Sigmoid colon (tissue), 7 donors: ENCODE data around the gene SPATS1. TPM values are rescaled to one million over a fixed set of nuclear protein-coding genes. Genes with fewer than 3 reads are reported as not detected.
"Not testable (repeated sequence)": the region's sequence is repeated elsewhere in the genome, so short reads cannot be mapped to it uniquely, and the experiment has no call there.

Experiments
- DNase-seq: peaks from one replicate; pipeline ENCODE4 v3.0.0-alpha.2; 2019
- H3K27ac ChIP-seq, 4 donors: fragments of 200-600 bp; sonication (generic); one replicate each; pipeline ENCODE4 v1.5.1; 2016 to 2019; ENCODE audit warnings: mild to moderate bottlenecking in 1 of 4
- H3K27me3 ChIP-seq, 3 donors: fragments of 200-600 bp; sonication (generic); one replicate each; pipeline ENCODE4 v1.5.1; 2019; ENCODE audit warnings: mild to moderate bottlenecking in 1 of 3
- H3K36me3 ChIP-seq, 4 donors: fragments of 200-600 bp; sonication (generic); one replicate each; pipeline ENCODE4 v1.5.1; 2016 to 2019
- H3K4me1 ChIP-seq, 4 donors: fragments of 200-600 bp; sonication (generic); one replicate each; pipeline ENCODE4 v1.5.1; 2017 to 2019
- H3K4me3 ChIP-seq, 4 donors: fragments of 200-600 bp; sonication (generic); one replicate each; pipeline ENCODE4 v1.5.1; 2017 to 2019; ENCODE audit warnings: mild to moderate bottlenecking in 2 of 4, moderate library complexity in 1 of 4
- H3K9me3 ChIP-seq, 4 donors: fragments of 200-600 bp in 3 of 4; sonication (generic) in 3 of 4; one replicate each; pipeline versions ENCODE4 v1.5.1 to v1.6.1; 2013 to 2019
- CTCF ChIP-seq, 4 experiments: fragments of 450-650 bp in 3 of 4; fragments of 200-600 bp in 1 of 4; IDR thresholded peaks; one replicate each; pipeline ENCODE4 v1.5.1; 2016 to 2019; ENCODE audit warnings: antibody characterized with exemption in 4 of 4, mild to moderate bottlenecking in 3 of 4, moderate library complexity in 2 of 4
- EP300 ChIP-seq, 4 donors: sonication (generic); formaldehyde crosslinking; IDR thresholded peaks; one replicate each; pipeline ENCODE4 v1.6.1; 2017; ENCODE audit warnings: antibody characterized with exemption in 4 of 4
- POLR2A ChIP-seq, 2 donors: fragments of 450-650 bp; IDR thresholded peaks; one replicate each; pipeline ENCODE4 v1.6.1; 2016; ENCODE audit warnings: antibody characterized with exemption in 2 of 2, mild to moderate bottlenecking in 2 of 2, moderate library complexity in 2 of 2
- POLR2AphosphoS5 ChIP-seq, 4 donors: sonication (generic); formaldehyde crosslinking; IDR thresholded peaks; one replicate each; pipeline ENCODE4 v1.6.1; 2017; ENCODE audit warnings: antibody characterized with exemption in 4 of 4
- WGBS, 2 donors: extraction: QIAGEN DNeasy Blood & Tissue Kit; methylation state at CpG; one replicate each; pipeline ENCODE4 v1.1.7; 2013; 5-methylcytosine and 5-hydroxymethylcytosine counted together
- intact Hi-C: fragments of 100-400 bp; cut with DNase I; formaldehyde crosslinking; loops from one replicate; pipeline ENCODE4 v1.15.1; 2023
- polyA plus RNA-seq, 3 donors: library from polyadenylated mRNA; stranded (reverse); fragments of 200-250 nt; gene quantifications; one replicate each; pipeline ENCODE4 v1.2.3, GENCODE V29; 2013
- total RNA-seq, 4 donors: library from RNA; depleted of rRNA; stranded (reverse); fragments of >200 nt; gene quantifications; one replicate each; pipeline ENCODE4 v1.1.0, GENCODE V29; 2016
- donor health status: healthy with polysubstance abuse.
- donor health status: Bipolar disorder and iron deficiency.
- donor health status: healthy.

Gene SPATS1
- total and polyA plus RNA-seq, 7 donors = not detected

- Histone ChIP-seq H3K27ac (no peak overlapping the region), H3K36me3 (peaks cover 0 to 11% (median 9%) of the 10 kb centered on the region in 4 donors), H3K27me3 (peaks cover 0 to 6% (median 0%) of the 10 kb centered on the region in 3 donors), H3K4me3 (no peak overlapping the region), H3K9me3 (no peaks in the 10 kb centered on the region), H3K4me1 (peaks cover 0 to 17% (median 9%) of the 10 kb centered on the region in 4 donors)
- DNase-seq = no peak
- 64 to 69% methylated on average over 3 of the region's 3 CpGs for WGBS, 2 donors
- intact Hi-C loops = no loop called here
- TF ChIP-seq EP300 (IDR thresholded peaks at IDR 0.05) (no peak), POLR2A (IDR thresholded peaks at IDR 0.05) (no peak), CTCF (IDR thresholded peaks at IDR 0.05) (no peak), POLR2AphosphoS5 (IDR thresholded peaks at IDR 0.05) (no peak)
These were observed 26.9 kb upstream of the SPATS1 start for GRCh38 chr6:44315516-44315915.

DNA sequence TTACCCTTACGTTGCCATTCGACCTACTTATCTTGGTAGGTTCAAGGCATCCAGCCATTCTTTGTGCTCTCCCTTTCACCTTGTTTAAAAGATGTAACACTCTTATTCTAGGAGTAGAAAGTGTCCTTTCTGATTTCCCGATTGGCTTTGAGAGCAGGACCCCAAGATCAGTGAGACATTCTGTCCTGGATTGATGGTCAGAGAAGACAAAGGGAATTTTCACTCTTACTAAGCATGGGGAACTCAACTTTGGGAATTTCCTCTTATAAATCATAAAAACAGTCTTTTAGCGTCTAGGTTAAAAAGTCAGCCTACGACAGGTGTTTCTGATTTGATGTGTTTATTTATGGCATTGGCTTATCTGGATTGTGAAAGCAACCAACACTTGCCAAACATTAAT is 26.5 kb upstream of the SPATS1 start:
- Histone ChIP-seq H3K36me3 (peaks cover 0 to 6% (median 4%) of the 10 kb centered on the region in 4 donors), H3K4me3 (no peak overlapping the region)
- DNase-seq = no peak

DNA sequence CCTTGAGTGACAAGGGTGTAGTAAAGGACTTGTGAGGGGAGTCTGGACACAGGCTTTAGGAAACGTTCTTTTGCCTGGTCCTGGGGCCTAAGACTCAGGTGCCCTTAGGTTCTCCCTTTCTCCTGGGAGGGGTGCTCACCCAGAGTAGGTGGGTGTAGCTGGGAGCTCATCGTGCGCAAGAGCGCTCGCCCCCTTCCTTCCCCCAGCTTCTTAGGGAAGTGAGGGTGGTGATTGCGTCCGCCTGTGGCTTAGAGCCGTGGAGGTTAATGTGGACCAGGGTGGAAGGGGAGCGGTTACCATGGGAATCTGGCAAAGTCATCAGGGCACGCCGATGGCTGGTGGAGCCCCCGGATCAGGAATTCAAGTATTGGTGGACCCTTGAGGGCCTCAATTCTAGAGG is 26.0 kb upstream of the SPATS1 start:
- H3K27ac ChIP-seq = no peak overlapping the region
- 80 to 82% methylated on average over 12 of the region's 12 CpGs for WGBS, 2 donors
- no peak for DNase-seq
- H3K4me3 ChIP-seq = no peak overlapping the region
- H3K27me3 ChIP-seq = peaks cover 0 to 9% (median 0%) of the 10 kb centered on the region in 3 donors
- H3K36me3 ChIP-seq = peaks cover 0 to 1% (median 0%) of the 10 kb centered on the region in 4 donors
- H3K9me3 ChIP-seq = no peaks in the 10 kb centered on the region
- peaks cover 0 to 17% (median 9%) of the 10 kb centered on the region in 4 donors for H3K4me1 ChIP-seq
- TF ChIP-seq EP300 (IDR thresholded peaks at IDR 0.05) = no peak
- no peak for TF ChIP-seq CTCF (IDR thresholded peaks at IDR 0.05)
- no peak for TF ChIP-seq POLR2A (IDR thresholded peaks at IDR 0.05)
- no peak for TF ChIP-seq POLR2AphosphoS5 (IDR thresholded peaks at IDR 0.05)
- intact Hi-C loops = no loop called here

More for the DNA sequence above, 26.5 kb upstream of the SPATS1 start:
- intact Hi-C loops = no loop called here
- Histone ChIP-seq H3K27ac (no peak overlapping the region), H3K4me1 (peaks cover 0 to 17% (median 9%) of the 10 kb centered on the region in 4 donors), H3K27me3 (peaks cover 0 to 6% (median 0%) of the 10 kb centered on the region in 3 donors), H3K9me3 (no peaks in the 10 kb centered on the region)
- WGBS, 2 donors = 57 to 71% methylated on average over 5 of the region's 5 CpGs
- TF ChIP-seq POLR2A (IDR thresholded peaks at IDR 0.05) = no peak
- no peak for TF ChIP-seq POLR2AphosphoS5 (IDR thresholded peaks at IDR 0.05)
- TF ChIP-seq CTCF (IDR thresholded peaks at IDR 0.05) = no peak

GRCh38 chr6:44317136-44317631 is 25.3 kb upstream of the SPATS1 start:
- DNase-seq, intact Hi-C loops: not testable (repeated sequence)

DNA sequence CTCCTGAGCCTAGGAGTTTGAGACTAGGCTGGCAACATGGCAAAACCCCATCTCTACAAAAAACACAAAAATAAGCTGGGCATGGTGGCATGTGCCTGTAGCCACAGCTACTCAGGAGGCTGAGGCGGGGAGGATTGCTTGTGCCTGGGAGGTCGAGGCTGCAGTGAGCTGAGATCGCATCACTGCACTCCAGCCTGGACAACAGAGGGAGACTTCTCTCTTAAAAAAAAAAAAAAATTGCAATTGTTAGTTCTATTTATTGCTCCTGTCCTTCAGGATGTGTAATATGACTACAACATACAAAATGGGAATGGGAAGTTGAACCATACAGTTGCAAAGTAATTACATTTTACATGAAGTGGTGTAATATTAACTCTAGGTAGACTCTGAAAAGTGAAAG is 21.2 kb upstream of the SPATS1 start:
- Histone ChIP-seq H3K4me1 (no peaks in the 10 kb centered on the region), H3K27me3 (peaks cover 0 to 12% (median 0%) of the 10 kb centered on the region in 3 donors), H3K4me3 (no peak overlapping the region), H3K36me3 (no peaks in the 10 kb centered on the region), H3K27ac (no peak overlapping the region), H3K9me3 (no peaks in the 10 kb centered on the region)
- DNase-seq = no peak
- WGBS, 2 donors = 79 to 86% methylated on average over 3 of the region's 3 CpGs
- no peak for TF ChIP-seq POLR2AphosphoS5 (IDR thresholded peaks at IDR 0.05)
- intact Hi-C loops = no loop called here

More at GRCh38 chr6:44317136-44317631, 25.3 kb upstream of the SPATS1 start:
- peaks cover 0 to 12% (median 0%) of the 10 kb centered on the region in 3 donors for H3K27me3 ChIP-seq
- not testable (repeated sequence) for H3K9me3 ChIP-seq, H3K36me3 ChIP-seq, H3K4me3 ChIP-seq, H3K27ac ChIP-seq
- 64 to 77% methylated on average over 9 of the region's 9 CpGs for WGBS, 2 donors
- peaks cover 0 to 10% (median 5%) of the 10 kb centered on the region in 4 donors for H3K4me1 ChIP-seq

DNA sequence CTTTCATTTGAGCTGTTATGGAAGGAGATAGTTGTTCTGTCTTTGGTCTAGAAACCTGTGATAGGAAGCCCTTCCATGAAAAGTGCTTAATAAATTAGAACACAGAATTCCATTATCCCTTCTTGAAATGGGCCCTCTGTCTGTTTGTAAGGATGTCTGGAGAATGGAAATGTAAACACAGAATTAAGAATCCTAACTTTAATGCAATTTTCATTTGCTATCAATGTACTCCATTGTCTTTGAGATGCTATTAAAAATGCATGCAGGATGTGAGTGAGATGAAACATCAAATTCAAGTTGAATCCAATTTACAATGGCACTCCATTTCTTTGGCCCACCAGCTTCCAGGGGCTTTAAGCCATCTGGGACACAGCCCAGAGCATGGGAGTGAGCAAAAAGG is 15.4 kb upstream of the SPATS1 start:
- no peaks in the 10 kb centered on the region for H3K4me1 ChIP-seq
- no peak overlapping the region for H3K27ac ChIP-seq
- no peaks in the 10 kb centered on the region for H3K9me3 ChIP-seq

More for the DNA sequence above, 15.4 kb upstream of the SPATS1 start:
- Histone ChIP-seq H3K36me3 (no peaks in the 10 kb centered on the region), H3K4me3 (no peak overlapping the region), H3K27me3 (peaks cover 0 to 13% (median 3%) of the 10 kb centered on the region in 3 donors)
- no peak for TF ChIP-seq POLR2A (IDR thresholded peaks at IDR 0.05)
- no peak for TF ChIP-seq CTCF (IDR thresholded peaks at IDR 0.05)
- no peak for TF ChIP-seq POLR2AphosphoS5 (IDR thresholded peaks at IDR 0.05)
- intact Hi-C loops = no loop called here
- no peak for DNase-seq
